Activated CD8-positive, alpha-beta memory T cell treated with anti-CD3 and anti-CD28 coated beads, Interleukin-2, amount 50 U/mL, for 4 hours (primary cell): ENCODE measurements around the gene ZNF407.
A peak's percentile ranks its signal among the peaks of the same experiment; 100 is the strongest.

Experiments
- DNase-seq: peaks from one replicate; pipeline ENCODE4 v3.0.0-alpha.2; 2020

Gene ZNF407

GRCh38 chr18:74896390-74896991 is 298.8 kb downstream of the ZNF407 start:
- peak; percentile 44 for DNase-seq

GRCh38 chr18:74897971-74898657 is 300.4 kb downstream of the ZNF407 start:
- no peak for DNase-seq

GRCh38 chr18:74898965-74899364 is 301.3 kb downstream of the ZNF407 start:
- no peak for DNase-seq

GRCh38 chr18:74899554-74899953 is 301.9 kb downstream of the ZNF407 start:
- no peak for DNase-seq

GRCh38 chr18:74901362-74902146 is 303.9 kb downstream of the ZNF407 start:
- no peak for DNase-seq

- DNase-seq = no peak
Measured at GRCh38 chr18:74902147-74902455, 304.4 kb downstream of the ZNF407 start.

- DNase-seq = no peak
Measured at GRCh38 chr18:74905247-74905646, 307.6 kb downstream of the ZNF407 start.

GRCh38 chr18:74906184-74906583 is 308.5 kb downstream of the ZNF407 start:
- no peak for DNase-seq

GRCh38 chr18:74914052-74914591 is 316.5 kb downstream of the ZNF407 start:
- no peak for DNase-seq

- DNase-seq = no peak
Measured at GRCh38 chr18:74914648-74915047, 317.0 kb downstream of the ZNF407 start.

GRCh38 chr18:74916773-74917393 is 319.2 kb downstream of the ZNF407 start:
- DNase-seq = no peak

GRCh38 chr18:74918276-74918790 is 320.7 kb downstream of the ZNF407 start:
- DNase-seq = no peak

GRCh38 chr18:74921057-74921820 is 323.6 kb downstream of the ZNF407 start:
- no peak for DNase-seq

- no peak for DNase-seq
Measured at GRCh38 chr18:74926051-74926450, 328.4 kb downstream of the ZNF407 start.

GRCh38 chr18:74928194-74928968 is 330.7 kb downstream of the ZNF407 start:
- DNase-seq = no peak

GRCh38 chr18:74929110-74929509 is 331.4 kb downstream of the ZNF407 start:
- DNase-seq = no peak

- DNase-seq = no peak
Measured at GRCh38 chr18:74930616-74931015, 332.9 kb downstream of the ZNF407 start.

GRCh38 chr18:74933930-74934329 is 336.3 kb downstream of the ZNF407 start:
- DNase-seq = no peak

GRCh38 chr18:74935434-74935833 is 337.8 kb downstream of the ZNF407 start:
- no peak for DNase-seq

- DNase-seq = no peak
Measured at GRCh38 chr18:74936343-74936742, 338.7 kb downstream of the ZNF407 start.

- no peak for DNase-seq
Measured at GRCh38 chr18:74937291-74937690, 339.6 kb downstream of the ZNF407 start.

GRCh38 chr18:74940856-74941255 is 343.2 kb downstream of the ZNF407 start:
- DNase-seq = no peak
